NCI-H1092 (cell line): Measurements from ENCODE around the gene IL17REL.
"Not testable (repeated sequence)": the region's sequence is repeated elsewhere in the genome, so short reads cannot be mapped to it uniquely, and the experiment has no call there.

Source experiments
- DNase-seq: peaks from one replicate; lab custom pipeline; 2025; lab: John Stamatoyannopoulos, UW

Gene IL17REL

DNA sequence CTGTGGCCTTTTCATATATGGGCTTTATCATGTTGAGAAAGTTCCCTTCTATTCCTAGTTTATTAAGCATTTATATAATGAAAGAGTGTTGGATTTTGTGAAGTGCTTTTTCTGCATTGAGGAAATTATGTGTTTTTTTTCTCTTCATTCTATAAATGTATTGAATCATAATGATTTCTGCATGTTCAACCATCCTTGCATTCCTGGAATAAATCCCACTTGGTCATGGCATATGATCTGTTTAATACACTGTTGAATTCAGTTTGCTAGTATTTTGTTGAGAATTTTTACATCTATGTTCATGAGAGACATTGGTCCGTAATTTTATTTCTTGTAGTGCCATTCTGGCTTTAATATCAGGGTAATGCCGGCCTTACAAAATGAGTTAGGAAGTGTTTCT, 26.2 kb downstream of the IL17REL start:
- no peak for DNase-seq

DNA sequence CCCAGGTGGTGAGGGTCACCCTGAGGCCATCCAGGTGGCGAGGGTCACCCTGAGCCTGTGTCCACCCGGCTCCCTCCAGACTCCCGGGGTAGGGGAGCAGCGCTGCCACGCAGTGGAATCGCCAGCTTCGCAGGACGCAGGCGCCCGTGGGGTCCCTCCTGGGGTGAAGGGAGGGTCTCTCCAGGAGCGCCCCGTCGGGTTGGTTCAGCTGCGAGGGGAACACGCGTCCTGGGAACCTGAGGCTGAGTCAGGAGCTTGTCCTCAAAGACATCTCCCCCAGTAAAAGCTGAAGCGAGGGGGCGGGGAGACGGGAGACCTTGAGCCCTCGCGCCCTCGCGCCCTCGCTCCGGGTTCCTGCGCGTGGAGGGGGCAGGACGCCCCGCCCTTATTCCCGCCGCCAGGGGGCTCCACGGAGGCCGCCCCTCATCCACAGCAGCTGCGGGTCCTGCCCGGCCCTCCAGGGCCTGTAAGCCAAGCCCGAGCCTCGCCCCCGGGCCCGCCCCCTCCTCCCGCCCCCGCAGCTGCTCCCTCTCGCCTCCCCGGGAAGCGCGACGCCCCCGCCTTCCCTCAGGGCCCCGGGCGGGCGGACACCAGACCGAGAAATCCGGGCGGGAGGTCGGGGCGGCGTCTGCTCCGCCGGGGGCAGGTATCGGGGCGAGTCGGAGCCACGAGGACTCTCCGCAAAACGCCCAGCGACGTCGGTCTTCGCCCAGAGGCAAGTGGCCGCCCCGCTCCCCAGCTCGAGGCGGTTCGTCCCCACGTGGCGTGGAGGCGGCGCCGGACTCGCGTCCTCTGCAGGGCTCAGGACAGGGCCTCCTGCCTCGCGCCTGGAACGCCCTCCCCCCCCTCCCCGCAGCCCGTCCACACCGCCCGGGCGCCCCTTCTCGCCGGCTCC, 29.2 kb downstream of the IL17REL start:
- no peak for DNase-seq

DNA sequence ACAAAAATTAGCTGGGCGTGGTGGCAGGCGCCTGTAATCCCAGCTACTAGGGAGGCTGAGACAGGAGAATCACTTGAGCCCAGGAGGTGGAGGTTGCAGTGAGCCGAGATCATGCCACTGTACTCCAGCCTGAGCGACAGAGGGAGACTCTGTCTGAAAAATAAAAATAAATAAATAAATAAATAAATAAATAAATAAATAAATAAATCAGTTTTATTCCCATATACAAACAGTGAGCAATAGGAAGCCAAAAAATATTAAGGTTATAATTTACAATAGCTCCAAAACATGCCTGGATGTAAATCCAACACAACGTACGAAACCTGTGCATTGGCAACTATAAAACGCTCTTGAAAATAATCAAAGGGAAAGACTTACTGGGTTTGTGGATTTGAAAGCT, 30.8 kb downstream of the IL17REL start:
- not testable (repeated sequence) for DNase-seq

DNA sequence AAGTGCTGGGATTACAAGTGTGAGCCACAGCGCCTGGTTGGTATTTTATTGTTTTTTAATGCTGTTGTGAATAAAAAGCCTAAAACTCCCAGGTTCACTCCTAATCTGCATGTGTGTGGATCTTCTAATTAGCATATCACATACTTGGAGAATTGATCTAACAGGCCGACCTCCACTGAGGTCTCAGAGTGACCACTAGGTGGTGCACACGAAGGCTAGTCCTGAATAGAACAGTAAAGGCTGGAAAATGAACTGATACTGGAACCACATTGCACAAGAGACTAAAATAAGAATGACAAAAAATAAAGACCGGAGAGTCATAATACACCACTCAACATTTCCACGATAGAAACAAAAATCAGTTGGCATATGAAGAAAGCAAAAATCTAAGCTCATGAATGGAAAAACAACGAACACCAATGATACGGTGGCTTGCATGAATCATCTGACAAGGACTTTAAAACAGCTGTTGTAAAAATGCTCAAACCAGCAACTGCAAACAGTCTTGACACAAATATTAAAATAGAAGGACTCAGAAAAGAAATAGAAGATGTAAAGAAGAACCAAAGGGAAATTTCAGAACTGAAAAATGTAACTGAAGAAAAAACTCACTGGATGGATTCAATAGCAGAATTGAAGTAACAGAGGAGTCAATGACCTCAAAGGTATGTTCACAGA, 32.8 kb downstream of the IL17REL start:
- DNase-seq = no peak

DNA sequence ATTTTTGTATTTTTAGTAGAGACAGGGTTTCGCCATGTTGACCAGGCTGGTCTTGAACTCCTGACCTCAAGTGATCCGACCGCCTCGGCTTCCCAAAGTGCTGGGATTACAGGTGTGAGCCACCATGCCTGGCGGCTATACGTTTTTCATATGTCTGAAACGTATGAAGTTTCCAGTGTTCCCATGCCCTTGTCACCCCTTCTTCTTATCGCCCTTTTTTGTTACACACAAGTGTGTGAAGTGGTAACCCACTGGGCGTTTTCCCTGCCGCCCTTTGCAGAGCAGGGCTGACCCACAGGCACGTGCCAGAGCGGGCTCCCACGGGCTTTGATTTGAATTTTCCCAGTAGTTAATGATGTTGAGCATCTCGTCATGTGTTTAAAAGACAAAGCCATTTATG, 35.0 kb downstream of the IL17REL start:
- DNase-seq = no peak

DNA sequence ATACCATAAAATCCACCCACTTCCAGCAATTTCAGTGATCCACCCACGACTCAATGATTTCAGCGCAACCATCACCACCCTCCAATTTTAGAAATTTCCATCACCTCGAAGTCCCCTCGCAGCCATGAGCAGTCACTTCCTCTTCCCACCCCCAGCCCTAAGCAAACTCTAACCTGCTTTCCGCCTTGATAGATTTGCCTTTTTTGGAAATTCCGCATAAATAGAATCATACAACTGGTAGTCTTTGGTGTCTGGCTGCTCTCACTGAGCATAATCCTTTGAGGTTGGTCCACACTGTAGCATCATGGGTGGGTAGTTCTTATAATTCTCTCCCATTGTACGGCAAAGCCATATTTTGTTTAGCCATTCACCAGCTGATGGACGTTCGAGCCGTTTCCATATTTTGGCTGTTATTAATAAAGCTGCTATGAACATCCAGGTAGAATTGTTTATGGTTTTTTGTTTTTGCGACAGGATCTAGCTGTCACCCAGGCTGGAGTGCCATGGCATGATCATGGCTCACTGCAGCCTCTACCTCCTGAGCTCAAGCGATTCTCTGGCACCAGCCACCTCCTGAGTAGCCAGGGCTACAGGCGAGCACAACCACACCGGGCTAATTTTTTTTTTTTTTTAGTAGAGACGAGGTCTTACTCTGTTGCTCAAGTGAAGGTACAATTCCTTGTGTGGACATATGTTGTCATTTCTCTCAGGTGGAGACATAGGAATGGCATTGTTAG, 36.0 kb downstream of the IL17REL start:
- DNase-seq = no peak

DNA sequence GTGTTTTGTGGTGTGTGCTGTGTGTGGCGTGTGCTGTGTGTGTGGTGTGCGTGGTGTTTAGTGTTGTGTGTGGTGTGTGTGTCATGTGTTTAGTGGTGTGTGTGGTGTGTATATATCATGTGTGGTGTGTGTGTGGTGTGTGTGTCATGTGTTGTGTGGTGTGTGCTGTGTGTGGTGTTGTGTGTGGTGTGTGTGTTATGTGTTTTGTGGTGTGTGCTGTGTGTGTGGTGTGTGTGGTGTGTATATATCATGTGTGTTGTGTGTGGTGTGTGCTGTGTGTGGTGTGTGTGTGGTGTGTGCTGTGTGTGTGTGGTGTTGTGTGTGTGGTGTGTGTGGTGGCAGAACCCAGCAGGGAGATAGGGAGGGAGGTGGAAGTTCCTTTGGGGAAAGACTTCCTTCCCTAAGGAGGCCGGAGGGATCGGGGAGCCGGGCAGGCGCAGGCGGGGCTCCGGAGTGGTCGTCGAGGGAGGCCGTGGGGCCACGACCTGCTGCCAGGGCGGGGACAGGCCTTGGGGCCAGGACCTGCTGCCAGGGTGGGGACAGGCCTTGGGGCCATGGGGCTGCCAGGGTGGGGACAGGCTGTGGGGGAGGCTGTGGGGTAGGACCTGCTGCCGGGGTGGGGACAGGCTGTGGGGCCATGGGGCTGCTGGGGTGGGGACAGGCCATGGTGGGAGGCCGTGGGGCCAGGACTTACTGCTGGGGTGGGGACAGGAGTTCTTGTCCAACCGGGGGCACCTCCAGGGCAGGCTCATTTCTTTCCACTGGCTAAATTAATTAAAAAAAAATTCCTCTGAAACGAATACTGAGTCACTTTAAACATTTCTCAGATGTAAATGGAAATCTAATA, 36.8 kb downstream of the IL17REL start:
- DNase-seq = no peak

DNA sequence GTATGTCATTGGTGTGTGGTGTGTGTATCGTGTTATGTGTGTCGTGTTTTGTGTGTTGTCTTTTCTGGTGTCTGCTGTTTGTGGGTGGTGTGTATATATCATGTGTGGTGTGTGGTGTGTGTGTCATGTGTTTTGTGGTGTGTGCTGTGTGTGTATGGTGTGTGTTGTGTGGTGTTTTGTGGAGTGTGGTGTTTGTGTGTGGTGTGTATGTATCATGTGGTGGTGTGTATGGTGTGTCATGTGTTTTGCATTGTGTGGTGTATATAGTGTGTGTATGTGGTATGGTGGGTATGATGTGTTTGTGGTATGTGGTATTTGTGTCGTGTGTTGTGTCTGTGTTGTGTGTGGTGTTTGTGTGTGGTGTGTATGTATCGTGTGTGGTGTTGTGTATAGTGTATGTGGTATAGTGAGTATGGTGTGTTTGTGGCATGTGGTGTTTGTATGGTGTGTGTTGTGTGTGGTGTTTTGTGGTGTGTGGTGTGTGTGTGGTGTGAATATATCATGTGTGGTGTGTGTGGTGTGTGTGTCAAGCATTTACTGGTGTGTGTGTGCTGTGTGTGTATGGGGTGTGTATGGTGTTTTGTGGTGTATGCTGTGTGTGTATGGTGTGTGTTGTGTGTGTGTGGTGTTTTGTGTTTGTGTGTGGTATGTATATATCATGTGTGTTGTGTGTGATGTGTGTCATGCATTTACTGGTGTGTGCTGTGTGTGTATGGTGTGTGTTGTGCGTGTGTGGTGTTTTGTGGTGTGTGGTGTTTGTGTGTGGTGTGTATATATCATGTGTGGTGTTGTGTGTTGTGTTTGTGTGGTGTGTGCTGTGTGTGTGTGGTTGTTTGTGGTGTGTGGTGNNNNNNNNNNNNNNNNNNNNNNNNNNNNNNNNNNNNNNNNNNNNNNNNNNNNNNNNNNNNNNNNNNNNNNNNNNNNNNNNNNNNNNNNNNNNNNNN, 39.3 kb downstream of the IL17REL start:
- no peak for DNase-seq

DNA sequence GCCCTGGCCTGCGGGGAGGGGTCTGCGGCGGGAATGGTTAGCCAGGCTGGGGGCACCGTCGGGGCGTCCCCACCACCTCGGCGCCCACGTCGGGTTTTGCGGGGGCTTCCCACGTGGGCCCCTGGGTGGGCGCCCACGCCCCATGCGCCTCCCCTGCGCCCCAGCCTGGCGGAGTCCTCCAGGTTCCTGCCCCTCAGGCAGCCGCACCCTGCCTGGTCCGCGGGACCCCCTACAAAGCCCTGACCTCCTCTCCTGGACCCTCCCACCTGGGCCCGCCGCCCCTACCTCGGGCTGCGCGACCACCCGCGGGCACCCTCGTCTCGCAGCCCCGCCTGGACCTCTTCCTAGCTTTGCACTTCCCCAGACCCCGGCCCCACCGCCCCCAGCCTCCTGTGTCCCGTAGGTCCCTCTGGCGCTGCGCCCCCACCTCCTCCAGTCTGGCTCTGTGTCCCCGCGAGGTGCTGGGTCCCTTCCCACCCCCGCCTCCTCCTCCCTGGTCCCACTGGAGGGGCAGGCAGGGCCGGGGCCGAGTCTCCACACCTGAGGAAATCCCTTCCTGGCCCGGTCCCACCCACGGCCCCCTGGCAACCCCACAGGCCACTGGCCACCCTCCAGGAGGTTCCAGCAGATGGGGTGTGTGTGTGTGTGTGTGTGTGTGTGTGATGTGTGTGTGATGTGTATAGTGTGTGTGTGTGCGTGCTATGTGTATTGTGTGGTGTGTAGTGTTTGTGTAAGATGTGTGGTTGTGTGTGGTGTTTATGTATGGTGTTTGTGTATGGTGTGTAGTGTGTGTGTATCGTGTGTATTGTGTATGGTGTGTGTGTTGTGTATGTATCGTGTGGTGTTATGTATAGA, 40.2 kb downstream of the IL17REL start:
- no peak for DNase-seq

DNA sequence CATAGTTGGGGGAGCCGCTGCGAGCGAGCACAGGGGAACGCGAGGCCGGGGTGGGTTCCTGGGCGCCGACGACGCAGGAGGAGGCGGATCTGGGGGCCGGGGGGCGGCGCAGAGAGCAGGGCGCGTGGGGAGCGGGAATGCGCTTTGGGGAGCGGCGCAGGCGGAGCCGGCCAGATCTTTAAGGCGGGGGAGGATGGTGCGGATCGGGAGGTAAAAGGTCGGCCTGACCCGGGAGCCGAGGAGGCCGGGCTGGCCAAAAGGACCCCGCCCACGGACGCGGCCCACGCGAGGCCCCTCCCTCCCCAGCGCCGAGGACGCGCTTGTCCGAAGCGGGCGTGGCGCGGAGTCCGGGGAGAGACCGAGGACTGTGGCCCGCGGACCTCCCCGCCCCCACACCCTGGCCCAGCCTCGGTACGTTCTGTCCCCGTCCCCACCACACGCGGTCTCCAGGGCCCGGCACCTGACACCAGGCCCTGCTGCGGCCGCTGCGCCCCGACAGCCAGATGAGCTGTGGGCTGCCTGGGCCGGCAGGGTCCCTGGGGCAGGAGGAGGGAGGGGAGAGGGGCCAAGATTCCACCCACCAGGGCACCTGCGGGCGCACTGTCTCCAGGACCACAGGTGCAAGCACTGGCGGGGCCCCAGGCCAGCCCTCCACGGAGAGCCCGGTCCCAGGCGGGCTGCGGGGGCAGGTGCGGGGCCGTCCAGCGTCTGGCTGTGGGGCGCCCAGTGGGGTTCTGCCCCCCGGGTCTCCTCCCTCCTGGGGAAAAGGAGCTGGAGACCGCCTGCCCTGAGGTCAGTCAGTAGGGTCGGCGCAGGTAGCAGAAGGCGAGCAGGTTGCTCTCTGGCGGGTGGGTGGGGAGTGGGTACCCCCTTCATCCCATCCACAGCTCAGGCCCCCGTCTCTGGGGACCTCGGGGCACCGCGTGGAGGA, 41.1 kb downstream of the IL17REL start:
- DNase-seq = no peak

DNA sequence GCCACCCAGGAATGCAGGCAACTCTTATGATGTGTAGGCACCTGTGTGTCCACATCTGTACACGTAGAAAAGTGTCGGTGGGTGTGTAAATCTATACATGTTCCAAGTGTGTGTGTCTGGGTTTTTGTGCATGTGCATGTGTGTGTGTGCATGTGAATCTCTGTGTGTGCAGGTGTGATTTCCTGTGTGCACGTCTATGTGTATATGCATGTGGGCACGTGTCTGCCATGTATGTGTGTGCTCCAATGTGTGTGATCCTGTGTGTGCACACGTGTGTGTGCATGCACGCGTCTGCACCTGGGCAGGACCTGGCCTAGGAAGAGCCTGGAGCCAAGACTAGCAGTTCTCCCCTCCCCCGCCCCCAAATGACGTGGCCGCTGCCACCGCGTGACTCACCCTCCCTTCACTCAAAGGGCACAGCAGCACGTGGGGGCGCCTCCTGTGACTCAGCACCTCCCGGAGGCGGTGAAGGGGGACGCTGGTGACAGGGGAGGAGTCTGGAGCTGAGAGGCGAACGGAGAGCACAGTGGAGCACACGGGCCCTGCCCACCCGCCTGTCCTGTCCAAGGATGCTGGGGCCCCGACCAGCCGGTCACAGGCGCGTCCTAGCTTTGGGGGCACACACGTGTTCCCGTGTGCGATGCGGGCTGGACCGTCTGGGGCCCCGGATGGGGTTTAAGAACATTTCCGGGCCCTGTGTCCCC, 41.9 kb downstream of the IL17REL start:
- DNase-seq = peak; percentile 3

DNA sequence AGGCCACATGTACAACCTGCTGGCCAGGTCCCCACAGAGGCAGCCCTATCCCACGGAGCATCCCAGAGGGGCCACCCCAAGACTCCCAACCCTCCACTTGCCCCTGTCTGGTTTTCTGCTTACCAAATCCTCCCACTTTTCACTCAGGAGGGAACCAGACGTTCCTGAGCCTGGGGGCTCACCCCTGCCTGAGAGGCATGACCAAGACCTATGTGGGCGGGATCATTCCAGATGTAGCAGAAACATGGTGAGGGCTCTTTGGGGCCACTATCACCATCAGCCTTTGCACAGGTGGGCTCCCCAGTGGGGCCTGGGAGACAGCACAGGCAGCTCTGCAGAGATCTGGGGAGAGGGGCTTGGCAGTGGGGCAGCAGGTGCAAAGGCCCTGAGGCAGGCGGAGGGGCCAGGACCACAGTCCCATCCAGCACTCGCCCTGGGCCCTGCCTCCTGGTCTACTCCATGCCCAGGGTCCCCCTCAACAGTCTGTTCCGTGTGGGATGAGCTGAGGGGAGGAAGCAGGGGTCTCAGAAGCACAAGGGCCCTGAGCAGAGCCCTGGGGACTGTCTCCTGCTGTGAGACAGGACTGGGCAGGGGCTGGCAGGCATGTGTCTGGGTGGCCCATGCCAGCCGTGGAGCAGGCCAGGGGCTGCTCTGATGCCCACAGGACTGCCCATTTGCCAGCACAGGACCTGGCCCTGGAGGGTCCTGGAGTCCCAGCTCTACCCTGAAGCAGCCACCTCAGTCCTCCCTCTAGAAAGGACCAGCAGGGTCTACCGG, 42.6 kb downstream of the IL17REL start:
- no peak for DNase-seq

DNA sequence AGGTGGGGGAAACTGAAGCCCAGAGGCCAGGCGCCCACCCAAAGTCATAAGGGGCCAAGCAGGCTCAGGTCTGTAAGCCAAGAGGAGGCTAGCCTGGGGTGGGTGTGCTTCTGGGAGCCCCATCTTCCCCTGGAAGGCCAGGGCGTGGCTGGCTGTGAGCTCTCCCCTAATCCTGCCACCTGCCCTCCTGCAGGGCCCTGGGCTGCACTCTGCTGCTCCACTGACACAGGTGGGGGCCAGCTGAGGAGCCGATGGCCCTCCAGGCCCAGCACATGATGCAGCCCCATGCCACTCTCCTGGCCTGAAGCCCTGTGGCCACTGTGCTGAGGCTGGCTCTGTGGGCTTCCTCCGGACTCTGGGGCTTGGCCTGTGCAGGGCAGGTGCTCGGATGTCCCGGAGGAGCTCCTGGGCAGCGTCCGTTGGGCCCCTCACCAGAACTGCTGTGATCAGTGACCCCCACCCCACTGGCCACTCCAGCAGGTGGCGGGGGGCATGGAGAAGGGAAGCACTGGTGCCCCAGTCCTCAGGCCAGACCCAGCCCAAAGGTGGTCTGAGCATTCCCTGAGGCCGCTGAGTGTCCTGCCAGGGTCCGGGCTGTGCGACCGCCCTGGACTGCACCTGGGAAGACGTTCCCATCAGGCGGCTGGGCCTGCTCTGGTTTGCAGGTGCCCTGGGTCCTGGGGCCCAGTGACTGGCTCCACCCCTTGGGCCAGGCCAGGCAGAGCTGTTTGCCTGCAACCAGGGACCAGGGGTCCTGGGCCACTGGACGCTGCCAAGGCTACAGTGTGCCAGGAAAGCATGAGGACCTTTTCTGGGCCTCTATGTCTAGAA, 43.5 kb downstream of the IL17REL start:
- DNase-seq = no peak

DNA sequence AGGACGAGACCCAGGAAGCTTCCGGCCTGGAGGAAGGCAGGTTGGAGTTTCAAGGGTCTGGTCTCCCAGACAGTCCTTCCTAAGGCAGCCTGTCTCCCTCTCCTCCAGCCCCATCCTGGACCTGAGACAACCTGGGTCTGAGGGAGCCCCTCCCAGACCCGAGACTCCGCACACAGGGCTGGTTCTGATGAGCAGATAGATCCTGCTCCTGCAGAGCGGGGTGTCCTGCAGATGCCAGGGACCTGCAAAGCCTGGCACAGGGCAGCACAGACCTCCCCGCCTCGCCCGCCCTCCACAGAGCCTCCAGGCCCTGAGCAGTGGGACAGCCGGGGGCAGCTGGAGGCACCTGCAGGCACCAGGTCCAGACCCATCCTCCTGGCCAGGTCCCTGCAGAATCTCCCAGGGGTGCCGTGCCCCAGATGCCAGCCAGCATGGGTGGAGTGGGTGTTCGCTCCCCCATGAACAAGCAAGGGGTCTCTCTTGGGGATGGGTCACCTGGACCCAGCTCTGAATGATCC, 44.2 kb downstream of the IL17REL start:
- DNase-seq = no peak

DNA sequence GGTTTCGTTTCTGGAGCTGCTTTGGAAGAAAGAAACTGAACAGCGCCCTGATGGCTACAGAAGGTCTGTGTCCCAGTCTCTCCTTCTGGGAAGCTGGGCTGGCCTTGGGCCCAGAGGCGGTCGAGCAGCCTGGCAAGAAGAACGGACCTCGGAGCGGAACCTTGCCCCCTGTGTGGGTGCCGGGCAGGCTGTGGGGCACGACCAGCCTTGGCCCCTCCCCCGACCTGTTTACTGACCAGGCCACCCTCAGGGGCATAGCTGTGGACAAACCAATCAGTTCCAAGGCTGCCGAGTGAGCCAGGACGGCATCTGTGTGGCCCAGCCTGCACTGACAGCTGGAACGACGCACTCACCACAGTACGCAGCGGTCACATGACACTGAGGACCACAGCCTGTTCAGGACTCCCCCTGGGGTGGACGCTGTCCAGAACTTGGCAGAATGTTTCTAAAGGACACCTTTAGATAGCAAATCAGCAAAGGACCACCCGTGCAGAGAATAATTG, 44.8 kb downstream of the IL17REL start:
- no peak for DNase-seq
